Gastroesophageal sphincter (tissue), 4 donors: ENCODE measurements around the gene SDK1. TPM values are rescaled to one million over a fixed set of nuclear protein-coding genes. Genes with fewer than 3 reads are reported as not detected.

Experiments
- ATAC-seq: fragments of 150-250 bp; one replicate; pipeline ENCODE4 v1.9.1; 2016; ENCODE audit warnings: mild to moderate bottlenecking, moderate library complexity
- H3K27ac ChIP-seq, 4 donors: fragments of 200-600 bp; sonication (generic) in 3 of 4; 1 replicate in 3 of 4; 2 replicates in 1 of 4; pipeline ENCODE4 v1.5.1; 2016 to 2019
- H3K27me3 ChIP-seq: fragments of 200-600 bp; sonication (generic); one replicate; pipeline ENCODE4 v1.5.1; 2019
- H3K36me3 ChIP-seq, 2 donors: fragments of 200-600 bp; sonication (generic); one replicate each; pipeline ENCODE4 v1.5.1; 2019; ENCODE audit warnings: control low read depth in 1 of 2
- H3K4me1 ChIP-seq, 3 donors: fragments of 200-600 bp; sonication (generic); 1 replicate in 2 of 3; 2 replicates in 1 of 3; pipeline ENCODE4 v1.5.1; 2016 to 2019; ENCODE audit warnings: control low read depth in 2 of 3
- H3K4me3 ChIP-seq, 2 donors: fragments of 200-600 bp; sonication (generic); one replicate each; pipeline ENCODE4 v1.5.1; 2019; ENCODE audit warnings: mild to moderate bottlenecking in 1 of 2, moderate library complexity in 1 of 2
- H3K9me3 ChIP-seq, 3 donors: fragments of 200-600 bp; sonication (generic); one replicate each; pipeline ENCODE4 v1.5.1; 2017 to 2019; ENCODE audit warnings: control low read depth in 2 of 3
- CTCF ChIP-seq, 4 experiments: fragments of 200-600 bp in 2 of 4; fragments of 450-650 bp in 2 of 4; sonication (generic) in 1 of 4; IDR thresholded peaks; one replicate each; pipeline ENCODE4 v1.5.1; 2017 to 2019; ENCODE audit warnings: antibody characterized with exemption in 4 of 4, mild to moderate bottlenecking in 2 of 4, moderate library complexity in 2 of 4
- EP300 ChIP-seq: sonication (generic); formaldehyde crosslinking; IDR thresholded peaks from one replicate; pipeline ENCODE4 v1.6.1; 2017; ENCODE audit warnings: antibody characterized with exemption, mild to moderate bottlenecking
- POLR2A ChIP-seq, 2 donors: fragments of 450-650 bp; IDR thresholded peaks; one replicate each; pipeline ENCODE4 v1.6.1; 2017; ENCODE audit warnings: antibody characterized with exemption in 2 of 2, mild to moderate bottlenecking in 2 of 2, moderate library complexity in 1 of 2
- POLR2AphosphoS5 ChIP-seq: sonication (generic); formaldehyde crosslinking; IDR thresholded peaks from one replicate; pipeline ENCODE4 v1.6.1; 2017; ENCODE audit warnings: antibody characterized with exemption
- WGBS, 2 donors: methylation state at CpG; one replicate each; pipeline ENCODE4 v1.1.5; 2018; ENCODE audit warnings: low coverage in 1 of 2; 5-methylcytosine and 5-hydroxymethylcytosine counted together
- total RNA-seq, 4 donors: library from RNA; depleted of rRNA; stranded (reverse); fragments of >200 nt; gene quantifications; one replicate each; pipeline ENCODE4 v1.1.0, GENCODE V29; 2016

Gene SDK1
- total RNA-seq, 4 donors from 2014 or later = 6.1 to 13.6 (median 8.7) TPM

GRCh38 chr7:4159761-4160554, 858.9 kb downstream of the SDK1 start:
- no peaks in the 10 kb centered on the region for H3K27me3 ChIP-seq
- no peak for ATAC-seq
- 78 to 79% methylated on average over 6 of the region's 6 CpGs for WGBS, 2 donors

GRCh38 chr7:4162884-4163564, 862.0 kb downstream of the SDK1 start:
- Histone ChIP-seq H3K36me3 (no peaks in the 10 kb centered on the region), H3K27me3 (no peaks in the 10 kb centered on the region), H3K9me3 (no peaks in the 10 kb centered on the region), H3K4me3 (no peak overlapping the region), H3K4me1 (peaks cover 0 to 9% (median 0%) of the 10 kb centered on the region in 3 donors), H3K27ac (no peak overlapping the region)
- TF ChIP-seq CTCF (IDR thresholded peaks at IDR 0.05) (no peak), POLR2AphosphoS5 (no peak), POLR2A (IDR thresholded peaks at IDR 0.05) (no peak), EP300 (no peak)
- ATAC-seq = no peak
- WGBS, 2 donors = 86 to 94% methylated on average over 6 to 10 of the region's 14 CpGs

More at GRCh38 chr7:4159761-4160554, 858.9 kb downstream of the SDK1 start:
- no peak for TF ChIP-seq CTCF (IDR thresholded peaks at IDR 0.05)
- TF ChIP-seq POLR2A (IDR thresholded peaks at IDR 0.05) = no peak
- no peak for TF ChIP-seq EP300
- TF ChIP-seq POLR2AphosphoS5 = no peak
- Histone ChIP-seq H3K36me3 (no peaks in the 10 kb centered on the region), H3K9me3 (no peaks in the 10 kb centered on the region), H3K27ac (no peak overlapping the region), H3K4me3 (no peak overlapping the region), H3K4me1 (peaks cover 0 to 9% (median 0%) of the 10 kb centered on the region in 3 donors)

- H3K27me3 ChIP-seq = no peaks in the 10 kb centered on the region
- H3K9me3 ChIP-seq = no peaks in the 10 kb centered on the region
- TF ChIP-seq POLR2AphosphoS5 (no peak), POLR2A (IDR thresholded peaks at IDR 0.05) (no peak), EP300 (no peak), CTCF (IDR thresholded peaks at IDR 0.05) (no peak)
- no peak for ATAC-seq
- H3K27ac ChIP-seq = no peak overlapping the region
- WGBS, 2 donors = 98% methylated on average over 9 of the region's 13 CpGs; no CpG with 5 or more reads in 1 of the 2 donors
- no peak overlapping the region for H3K4me3 ChIP-seq
- H3K36me3 ChIP-seq = no peaks in the 10 kb centered on the region
- peaks cover 0 to 9% (median 0%) of the 10 kb centered on the region in 3 donors for H3K4me1 ChIP-seq
Measured at GRCh38 chr7:4163565-4164203, 862.6 kb downstream of the SDK1 start.

- Histone ChIP-seq H3K36me3 (no peaks in the 10 kb centered on the region), H3K27me3 (no peaks in the 10 kb centered on the region), H3K4me3 (no peak overlapping the region), H3K4me1 (peaks cover 0 to under 1% (median 0%) of the 10 kb centered on the region in 3 donors), H3K27ac (no peak overlapping the region), H3K9me3 (no peaks in the 10 kb centered on the region)
- ATAC-seq = no peak
- no peak for TF ChIP-seq EP300
- no peak for TF ChIP-seq POLR2AphosphoS5
- TF ChIP-seq CTCF (IDR thresholded peaks at IDR 0.05) = no peak
- no peak for TF ChIP-seq POLR2A (IDR thresholded peaks at IDR 0.05)
- 49 to 75% methylated on average over 4 of the region's 8 CpGs for WGBS, 2 donors
Measured at GRCh38 chr7:4164556-4164955, 863.5 kb downstream of the SDK1 start.
